OCI-LY1 (cell line): ENCODE data around the gene LRP2BP.

Experiments used
- H2AFZ ChIP-seq: fragments of 200-600 bp; sonication (generic), shearing (Covaris generic); 2 replicates; pipeline ENCODE4 v1.6.0; 2014; ENCODE audit warnings: antibody characterized with exemption, mild to moderate bottlenecking, low read length
- H3F3A ChIP-seq: fragments of 200-600 bp; sonication (generic), shearing (Covaris generic); 2 replicates; pipeline ENCODE4 v1.6.0; 2014; ENCODE audit warnings: mild to moderate bottlenecking, antibody characterized with exemption, low read length, moderate library complexity; ENCODE audit not compliant: insufficient read depth
- H3K27ac ChIP-seq: fragments of 200-600 bp; sonication (generic); 2 replicates; pipeline ENCODE4 v1.5.1; 2014; ENCODE audit warnings: low read length, mixed run types, mild to moderate bottlenecking, low read depth; ENCODE audit not compliant: poor library complexity, severe bottlenecking
- H3K27me3 ChIP-seq: fragments of 200-600 bp; sonication (generic); 2 replicates; pipeline ENCODE4 v1.6.0; 2014; ENCODE audit warnings: antibody characterized with exemption, mild to moderate bottlenecking, low read length, moderate library complexity; ENCODE audit not compliant: insufficient read depth
- H3K36me3 ChIP-seq: fragments of 200-600 bp; sonication (generic); 2 replicates; pipeline ENCODE4 v1.6.1; 2014; ENCODE audit warnings: mild to moderate bottlenecking, antibody characterized with exemption, low read length, moderate library complexity, mixed read lengths; ENCODE audit not compliant: insufficient read depth
- H3K4me1 ChIP-seq: fragments of 200-600 bp; sonication (generic); 2 replicates; pipeline ENCODE4 v1.5.1; 2014; ENCODE audit warnings: mild to moderate bottlenecking, low read length, moderate library complexity; ENCODE audit not compliant: insufficient read depth, severe bottlenecking
- H3K4me2 ChIP-seq: fragments of 200-600 bp; sonication (generic), shearing (Covaris generic); 2 replicates; pipeline ENCODE4 v1.6.1; 2014; ENCODE audit warnings: low read length
- H3K4me3 ChIP-seq: fragments of 200-600 bp; sonication (generic); 2 replicates; pipeline ENCODE4 v1.5.1; 2014; ENCODE audit warnings: low read length, low read depth, mild to moderate bottlenecking, mixed read lengths; ENCODE audit not compliant: poor library complexity, severe bottlenecking
- H3K79me2 ChIP-seq: fragments of 200-600 bp; shearing (Covaris generic); 2 replicates; pipeline ENCODE4 v1.6.1; 2016; ENCODE audit warnings: mixed run types, low read length, mixed read lengths; ENCODE audit not compliant: insufficient read depth
- H3K9ac ChIP-seq: fragments of 200-600 bp; sonication (generic), shearing (Covaris generic); 2 replicates; pipeline ENCODE4 v1.6.1; 2014; ENCODE audit warnings: mild to moderate bottlenecking, low read length, mixed read lengths
- H3K9me2 ChIP-seq: fragments of 200-600 bp; sonication (generic), shearing (Covaris generic); 2 replicates; pipeline ENCODE4 v1.6.1; 2014; ENCODE audit warnings: low read depth, mild to moderate bottlenecking, low read length, mixed read lengths
- H3K9me3 ChIP-seq: fragments of 200-600 bp; shearing (Covaris generic); 2 replicates; pipeline ENCODE4 v1.6.1; 2014; ENCODE audit warnings: low read length, mixed read lengths
- H4K20me1 ChIP-seq: fragments of 200-600 bp; sonication (generic), shearing (Covaris generic); 2 replicates; pipeline ENCODE4 v1.6.0; 2016; ENCODE audit warnings: mild to moderate bottlenecking, low read length; ENCODE audit not compliant: insufficient read depth
- EZH2 ChIP-seq: fragments of 200-600 bp; sonication (generic), shearing (Covaris generic); IDR thresholded peaks from 2 replicates; pipeline ENCODE4 v1.8.0; 2017; ENCODE audit warnings: borderline replicate concordance, mixed run types, mild to moderate bottlenecking, antibody characterized with exemption, low read length, moderate library complexity, mixed read lengths
- TF ChIP-seq, protein P1 (sequence below): fragments of 200-600 bp; sonication (generic), shearing (Covaris generic); IDR thresholded peaks from 2 replicates; pipeline ENCODE4 v1.5.1; 2017; ENCODE audit warnings: mild to moderate bottlenecking, antibody characterized with exemption, low read length, moderate library complexity, mixed read lengths

The LRP2BP gene

DNA sequence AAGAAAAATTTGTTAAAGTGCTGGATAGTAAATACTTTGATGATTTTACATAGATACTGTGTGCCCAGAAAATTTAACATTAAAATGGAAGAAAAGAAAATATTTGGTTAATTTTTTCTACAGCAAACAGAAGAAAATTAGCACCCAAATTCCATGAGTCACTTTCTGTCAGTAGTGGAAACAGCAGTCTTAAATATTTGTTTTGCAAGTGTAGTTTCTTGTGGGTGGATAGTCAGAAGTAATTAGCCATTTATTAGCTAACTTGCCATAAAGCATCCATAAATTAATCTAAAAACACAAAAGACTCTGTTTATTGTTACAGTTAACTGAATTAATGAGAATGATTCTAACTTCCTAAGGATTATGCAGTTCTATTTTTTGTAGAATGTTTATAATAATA is 39.7 kb upstream of the LRP2BP start:
- Histone ChIP-seq H4K20me1 (no peaks in the 10 kb centered on the region), H2AFZ (no peak overlapping the region), H3K4me2 (no peak overlapping the region), H3K4me3 (no peak overlapping the region), H3K27ac (no peak overlapping the region), H3F3A (no peaks in the 10 kb centered on the region), H3K36me3 (no peaks in the 10 kb centered on the region), H3K9me2 (no peaks in the 10 kb centered on the region), H3K9me3 (no peaks in the 10 kb centered on the region), H3K4me1 (no peaks in the 10 kb centered on the region), H3K27me3 (no peaks in the 10 kb centered on the region), H3K79me2 (no peaks in the 10 kb centered on the region), H3K9ac (no peak overlapping the region)
- TF ChIP-seq EZH2, result no peak
- TF ChIP-seq, protein P1, sequence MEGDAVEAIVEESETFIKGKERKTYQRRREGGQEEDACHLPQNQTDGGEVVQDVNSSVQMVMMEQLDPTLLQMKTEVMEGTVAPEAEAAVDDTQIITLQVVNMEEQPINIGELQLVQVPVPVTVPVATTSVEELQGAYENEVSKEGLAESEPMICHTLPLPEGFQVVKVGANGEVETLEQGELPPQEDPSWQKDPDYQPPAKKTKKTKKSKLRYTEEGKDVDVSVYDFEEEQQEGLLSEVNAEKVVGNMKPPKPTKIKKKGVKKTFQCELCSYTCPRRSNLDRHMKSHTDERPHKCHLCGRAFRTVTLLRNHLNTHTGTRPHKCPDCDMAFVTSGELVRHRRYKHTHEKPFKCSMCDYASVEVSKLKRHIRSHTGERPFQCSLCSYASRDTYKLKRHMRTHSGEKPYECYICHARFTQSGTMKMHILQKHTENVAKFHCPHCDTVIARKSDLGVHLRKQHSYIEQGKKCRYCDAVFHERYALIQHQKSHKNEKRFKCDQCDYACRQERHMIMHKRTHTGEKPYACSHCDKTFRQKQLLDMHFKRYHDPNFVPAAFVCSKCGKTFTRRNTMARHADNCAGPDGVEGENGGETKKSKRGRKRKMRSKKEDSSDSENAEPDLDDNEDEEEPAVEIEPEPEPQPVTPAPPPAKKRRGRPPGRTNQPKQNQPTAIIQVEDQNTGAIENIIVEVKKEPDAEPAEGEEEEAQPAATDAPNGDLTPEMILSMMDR, result no peak

- TF ChIP-seq EZH2, result no peak
- no peak overlapping the region for H3K27ac ChIP-seq
- H3K4me3 ChIP-seq, result no peak overlapping the region
- H3K4me1 ChIP-seq, result peaks cover 5% of the 10 kb centered on the region
- no peaks in the 10 kb centered on the region for H3K9me2 ChIP-seq
- no peak overlapping the region for H3K4me2 ChIP-seq
- no peaks in the 10 kb centered on the region for H3K9me3 ChIP-seq
- H3K79me2 ChIP-seq, result 0 out of 2 replicates have a peak, but pooled peaks cover 2% of the 10 kb centered on the region
- H4K20me1 ChIP-seq, result no peaks in the 10 kb centered on the region
- H3F3A ChIP-seq, result no peaks in the 10 kb centered on the region
- no peaks in the 10 kb centered on the region for H3K27me3 ChIP-seq
- no peak overlapping the region for H3K9ac ChIP-seq
- H2AFZ ChIP-seq, result no peak overlapping the region
- H3K36me3 ChIP-seq, result no peaks in the 10 kb centered on the region
These were observed 33.9 kb upstream of the LRP2BP start for GRCh38 chr4:185429660-185430059.

- Histone ChIP-seq H3K27me3 (no peaks in the 10 kb centered on the region), H2AFZ (no peak overlapping the region), H3K79me2 (0 out of 2 replicates have a peak, but pooled peaks cover 7% of the 10 kb centered on the region), H3K4me1 (peaks cover 19% of the 10 kb centered on the region), H3K27ac (no peak overlapping the region), H3F3A (no peaks in the 10 kb centered on the region), H3K4me3 (no peak overlapping the region), H3K36me3 (peaks cover 3% of the 10 kb centered on the region; the same call in 1 of the 2 replicates), H3K9ac (no peak overlapping the region), H3K9me2 (no peaks in the 10 kb centered on the region), H3K9me3 (no peaks in the 10 kb centered on the region), H4K20me1 (no peaks in the 10 kb centered on the region), H3K4me2 (no peak overlapping the region)
- TF ChIP-seq EZH2, result no peak
- TF ChIP-seq, protein P1, result no peak
These were observed 31.4 kb upstream of the LRP2BP start for GRCh38 chr4:185426960-185427688.
